Esophagus muscularis mucosa (tissue), 4 donors: Measurements from ENCODE around the gene OR2V1. TPM values are rescaled to one million over a fixed set of nuclear protein-coding genes. Genes with fewer than 3 reads are reported as not detected.
"Not testable (repeated sequence)": the region's sequence is repeated elsewhere in the genome, so short reads cannot be mapped to it uniquely, and the experiment has no call there.

Experiments used
- DNase-seq: peaks from one replicate; pipeline ENCODE4 v3.0.0-alpha.2; 2017; ENCODE audit errors: extremely low spot score
- H3K27ac ChIP-seq, 4 donors: fragments of 200-600 bp; sonication (generic); replicated peaks in 1 of 4; 1 replicate in 3 of 4; 2 replicates in 1 of 4; pipeline ENCODE4 v1.5.1; 2016 to 2019; ENCODE audit warnings: mild to moderate bottlenecking in 1 of 4
- H3K27me3 ChIP-seq, 4 donors: fragments of 200-600 bp; sonication (generic); one replicate each; pipeline versions ENCODE4 v1.5.1 to v1.6.0; 2016 to 2019
- H3K36me3 ChIP-seq, 4 donors: fragments of 200-600 bp; sonication (generic); one replicate each; pipeline ENCODE4 v1.5.1; 2016 to 2019
- H3K4me1 ChIP-seq, 4 donors: fragments of 200-600 bp; sonication (generic); one replicate each; pipeline ENCODE4 v1.5.1; 2016 to 2019
- H3K4me3 ChIP-seq, 4 donors: fragments of 200-600 bp; sonication (generic); 1 replicate in 2 of 4; 2 replicates in 2 of 4; pipeline ENCODE4 v1.5.1; 2016 to 2019; ENCODE audit warnings: mild to moderate bottlenecking in 4 of 4, moderate library complexity in 1 of 4
- H3K9me3 ChIP-seq, 4 donors: fragments of 200-600 bp; sonication (generic); 1 replicate in 3 of 4; 2 replicates in 1 of 4; pipeline ENCODE4 v1.5.1; 2016 to 2019
- EP300 ChIP-seq: sonication (generic); formaldehyde crosslinking; IDR thresholded peaks from one replicate; pipeline ENCODE4 v1.6.1; 2017; ENCODE audit warnings: antibody characterized with exemption
- POLR2A ChIP-seq: fragments of 450-650 bp; IDR thresholded peaks from one replicate; pipeline ENCODE4 v1.6.1; 2017; ENCODE audit warnings: antibody characterized with exemption, moderate library complexity, mild to moderate bottlenecking, low read depth
- POLR2AphosphoS5 ChIP-seq, 2 donors: sonication (generic); formaldehyde crosslinking; IDR thresholded peaks; one replicate each; pipeline ENCODE4 v1.6.1; 2017; ENCODE audit warnings: antibody characterized with exemption in 2 of 2
- WGBS: methylation state at CpG from one replicate; pipeline ENCODE4 v1.1.5; 2018; 5-methylcytosine and 5-hydroxymethylcytosine counted together
- intact Hi-C: fragments of 100-400 bp; cut with DNase I; formaldehyde crosslinking; loops from one replicate; pipeline ENCODE4 v1.15.1; 2023
- total RNA-seq, 4 donors: library from RNA; depleted of rRNA; stranded (reverse); fragments of >200 nt; gene quantifications; one replicate each; pipeline versions ENCODE4 v1.1.0 to v1.2.1, GENCODE V29; 2016
- TF ChIP-seq, protein P1 (sequence below), 3 experiments: fragments of 200-600 bp in 2 of 3; fragments of 450-650 bp in 1 of 3; sonication (generic) in 2 of 3; IDR thresholded peaks; one replicate each; pipeline ENCODE4 v1.5.1; 2017 to 2019; ENCODE audit warnings: antibody characterized with exemption in 3 of 3, mild to moderate bottlenecking in 2 of 3, moderate library complexity in 1 of 3

OR2V1 gene
- total RNA-seq, 4 donors from 2014 or later = not detected

DNA sequence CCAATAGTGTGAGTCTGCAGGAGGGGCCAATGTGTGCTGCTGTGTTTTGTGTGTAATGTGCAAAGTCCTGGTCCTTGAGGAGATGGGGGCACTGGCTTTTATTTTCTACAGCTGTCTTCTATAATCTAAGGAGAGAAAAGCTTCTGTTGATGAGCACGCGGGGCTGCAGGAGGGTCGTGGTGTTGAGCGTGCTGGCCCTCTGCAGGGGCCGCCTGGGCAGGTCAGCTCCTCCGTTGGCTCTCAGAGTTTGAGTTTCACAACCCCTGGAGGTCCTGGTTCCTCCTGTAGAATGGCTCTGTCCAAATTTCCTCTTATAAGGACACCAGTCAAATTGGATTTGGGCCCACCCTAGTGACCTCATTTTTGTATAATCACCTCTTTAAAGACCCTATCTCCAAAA is 12.6 kb downstream of the OR2V1 start:
- DNase-seq = no peak
- Histone ChIP-seq H3K27ac (no peak overlapping the region), H3K4me3 (no peak overlapping the region), H3K27me3 (peaks cover 0 to 99% (median 16%) of the 10 kb centered on the region in 4 donors), H3K9me3 (no peaks in the 10 kb centered on the region), H3K4me1 (peaks cover 0 to 12% (median 4%) of the 10 kb centered on the region in 4 donors), H3K36me3 (no peaks in the 10 kb centered on the region)
- intact Hi-C loops = no loop called here
- WGBS = 96% methylated on average over 6 of the region's 6 CpGs
- TF ChIP-seq, protein P1, sequence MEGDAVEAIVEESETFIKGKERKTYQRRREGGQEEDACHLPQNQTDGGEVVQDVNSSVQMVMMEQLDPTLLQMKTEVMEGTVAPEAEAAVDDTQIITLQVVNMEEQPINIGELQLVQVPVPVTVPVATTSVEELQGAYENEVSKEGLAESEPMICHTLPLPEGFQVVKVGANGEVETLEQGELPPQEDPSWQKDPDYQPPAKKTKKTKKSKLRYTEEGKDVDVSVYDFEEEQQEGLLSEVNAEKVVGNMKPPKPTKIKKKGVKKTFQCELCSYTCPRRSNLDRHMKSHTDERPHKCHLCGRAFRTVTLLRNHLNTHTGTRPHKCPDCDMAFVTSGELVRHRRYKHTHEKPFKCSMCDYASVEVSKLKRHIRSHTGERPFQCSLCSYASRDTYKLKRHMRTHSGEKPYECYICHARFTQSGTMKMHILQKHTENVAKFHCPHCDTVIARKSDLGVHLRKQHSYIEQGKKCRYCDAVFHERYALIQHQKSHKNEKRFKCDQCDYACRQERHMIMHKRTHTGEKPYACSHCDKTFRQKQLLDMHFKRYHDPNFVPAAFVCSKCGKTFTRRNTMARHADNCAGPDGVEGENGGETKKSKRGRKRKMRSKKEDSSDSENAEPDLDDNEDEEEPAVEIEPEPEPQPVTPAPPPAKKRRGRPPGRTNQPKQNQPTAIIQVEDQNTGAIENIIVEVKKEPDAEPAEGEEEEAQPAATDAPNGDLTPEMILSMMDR (IDR thresholded peaks at IDR 0.05) = no peak
- TF ChIP-seq EP300 (no peak), POLR2A (no peak), POLR2AphosphoS5 (IDR thresholded peaks at IDR 0.05) (no peak)

DNA sequence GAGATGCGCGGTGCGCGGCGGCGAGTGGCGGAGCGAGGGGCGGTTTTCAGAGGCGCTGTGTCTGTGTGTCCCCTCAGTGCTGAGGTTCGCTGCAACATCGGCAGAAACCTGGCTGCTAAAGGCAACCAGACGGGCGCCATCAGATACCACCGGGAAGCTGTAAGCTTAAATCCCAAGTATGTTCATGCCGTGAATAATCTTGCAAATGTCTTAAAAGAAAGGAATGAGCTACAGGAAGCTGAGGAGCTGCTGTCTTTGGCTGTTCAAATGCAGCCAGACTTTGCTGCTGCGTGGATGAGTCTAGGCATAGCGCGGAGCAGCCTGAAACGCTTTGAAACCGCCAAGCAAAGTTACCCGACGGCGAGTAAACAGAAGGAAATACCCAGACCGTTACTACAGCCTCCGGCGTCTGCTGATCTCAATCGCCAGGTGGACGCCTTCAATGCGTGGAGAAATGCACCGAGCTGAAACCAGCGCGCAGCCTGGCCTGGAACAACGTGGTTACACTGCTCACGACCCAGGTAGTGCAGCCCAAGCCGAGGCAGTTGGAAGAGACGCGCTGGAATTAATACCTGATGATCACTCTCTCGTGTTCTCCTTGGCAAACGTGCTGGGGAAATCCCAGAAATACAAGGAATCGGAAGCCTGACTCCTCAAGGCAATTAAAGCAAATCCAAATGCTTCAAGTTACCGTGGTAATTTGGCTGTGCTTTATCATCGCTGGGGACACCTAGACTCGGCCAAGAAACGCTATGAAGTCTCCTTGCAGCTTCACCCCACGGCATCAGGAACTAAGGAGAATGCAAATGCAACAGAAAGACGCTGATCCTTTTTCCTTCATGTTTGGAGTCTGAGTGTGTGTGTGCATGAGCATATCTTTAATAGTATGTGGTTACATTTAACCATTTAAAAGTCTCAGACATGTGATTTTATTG is 15.9 kb downstream of the OR2V1 start:
- Histone ChIP-seq H3K27me3 (peaks cover 0 to 100% (median 25%) of the 10 kb centered on the region in 4 donors), H3K27ac (no peak overlapping the region), H3K4me1 (peaks cover 0 to 12% (median 2%) of the 10 kb centered on the region in 4 donors), H3K36me3 (no peaks in the 10 kb centered on the region), H3K4me3 (no peak overlapping the region), H3K9me3 (no peaks in the 10 kb centered on the region)
- WGBS = 10% methylated on average over 38 of the region's 47 CpGs
- no peak for TF ChIP-seq POLR2A
- TF ChIP-seq, protein P1 (IDR thresholded peaks at IDR 0.05) = no peak
- intact Hi-C loops = no loop called here
- no peak for DNase-seq

DNA sequence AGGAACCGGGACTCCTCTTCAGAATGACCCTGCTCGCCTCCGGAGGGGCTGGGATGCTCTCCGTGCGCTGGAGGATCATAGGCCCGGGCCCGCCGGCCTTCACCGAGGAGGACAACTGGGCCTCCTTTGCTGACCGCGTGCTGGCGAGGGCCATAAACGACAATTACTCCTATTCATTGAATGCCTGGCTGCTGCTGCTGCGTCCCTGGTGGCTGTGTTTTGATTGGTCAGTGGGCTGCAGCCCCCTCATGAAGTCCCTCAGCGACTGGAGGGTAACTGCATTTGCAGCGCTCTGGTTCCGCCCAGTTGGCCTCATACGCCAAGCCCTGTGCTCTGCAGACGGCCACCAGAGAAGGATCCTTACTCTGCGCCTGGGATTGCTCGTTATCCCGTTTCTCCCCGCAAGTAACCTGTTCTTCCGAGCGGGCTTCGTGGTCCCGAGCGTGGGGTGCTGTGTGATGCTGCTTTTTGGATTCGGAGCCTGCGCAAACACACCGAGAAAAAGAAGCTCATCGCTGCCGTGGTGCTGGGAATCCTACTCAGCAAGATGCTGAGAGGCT is 16.6 kb downstream of the OR2V1 start:
- peaks cover 0 to 100% (median 27%) of the 10 kb centered on the region in 4 donors for H3K27me3 ChIP-seq
- intact Hi-C loops = no loop called here
- TF ChIP-seq, protein P1 (IDR thresholded peaks at IDR 0.05) = no peak
- TF ChIP-seq POLR2AphosphoS5 (IDR thresholded peaks at IDR 0.05) (no peak), POLR2A (no peak), EP300 (no peak)
- H3K36me3 ChIP-seq = no peaks in the 10 kb centered on the region
- H3K4me3 ChIP-seq = no peak overlapping the region
- no peak overlapping the region for H3K27ac ChIP-seq
- H3K9me3 ChIP-seq = no peaks in the 10 kb centered on the region
- H3K4me1 ChIP-seq = peaks cover 0 to 12% (median 2%) of the 10 kb centered on the region in 4 donors
- no peak for DNase-seq
- WGBS = 58% methylated on average over 10 of the region's 33 CpGs

DNA sequence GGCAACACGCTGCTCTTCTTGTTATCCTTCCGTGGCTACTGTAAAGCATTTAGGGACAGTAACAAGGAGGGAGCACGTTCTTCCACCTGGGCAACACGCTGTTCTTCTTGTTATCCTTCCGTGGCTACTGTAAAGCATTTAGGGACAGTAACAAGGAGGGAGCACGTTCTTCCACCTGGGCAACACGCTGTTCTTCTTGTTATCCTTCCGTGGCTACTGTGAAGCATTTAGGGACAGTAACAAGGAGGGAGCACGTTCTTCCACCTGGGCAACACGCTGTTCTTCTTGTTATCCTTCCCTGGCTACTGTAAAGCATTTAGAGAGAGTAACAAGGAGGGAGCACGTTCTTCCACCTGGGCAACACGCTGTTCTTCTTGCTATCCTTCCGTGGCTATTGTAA is 17.4 kb downstream of the OR2V1 start:
- 95% methylated on average over 9 of the region's 13 CpGs for WGBS
- DNase-seq, H3K4me3 ChIP-seq, H3K36me3 ChIP-seq, intact Hi-C loops, H3K27ac ChIP-seq, H3K9me3 ChIP-seq: not testable (repeated sequence)
- peaks cover 0 to 12% (median 2%) of the 10 kb centered on the region in 4 donors for H3K4me1 ChIP-seq
- H3K27me3 ChIP-seq = peaks cover 0 to 100% (median 31%) of the 10 kb centered on the region in 4 donors

DNA sequence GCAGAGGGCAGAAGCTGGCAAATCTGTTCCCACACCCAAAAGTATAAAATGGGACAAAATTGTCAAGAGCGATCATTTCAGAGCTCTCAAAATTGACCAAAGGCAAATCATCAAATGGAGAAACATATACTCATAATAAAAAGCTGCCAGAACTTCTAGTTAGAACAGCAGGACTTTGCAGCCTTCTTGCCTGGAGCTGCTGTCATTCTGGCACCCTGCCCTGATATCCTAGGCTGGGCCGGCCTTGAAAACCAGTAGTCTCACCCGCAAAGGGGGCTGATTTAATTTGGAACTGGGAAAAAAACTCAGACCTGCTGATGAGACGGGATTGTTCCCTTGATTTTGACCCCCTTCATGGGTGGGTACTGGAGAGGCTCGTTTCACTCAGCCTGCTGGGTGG is 18.5 kb downstream of the OR2V1 start:
- Histone ChIP-seq H3K9me3 (no peaks in the 10 kb centered on the region), H3K27me3 (peaks cover 0 to 100% (median 31%) of the 10 kb centered on the region in 4 donors), H3K27ac (no peak overlapping the region), H3K36me3 (no peaks in the 10 kb centered on the region), H3K4me3 (no peak overlapping the region), H3K4me1 (peaks cover 0 to 12% (median 2%) of the 10 kb centered on the region in 4 donors)
- 84% methylated on average over 5 of the region's 5 CpGs for WGBS
- intact Hi-C loops = no loop called here
- TF ChIP-seq POLR2A = no peak
- no peak for DNase-seq
